K562 (cell line): ENCODE measurements around the gene SPDYE3. TPM values are rescaled to one million over a fixed set of nuclear protein-coding genes. Genes with fewer than 3 reads are reported as not detected.
A peak's percentile ranks its signal among the peaks of the same experiment; 100 is the strongest.
"Not testable (repeated sequence)": the region's sequence is repeated elsewhere in the genome, so short reads cannot be mapped to it uniquely, and the experiment has no call there.

Source experiments
- ATAC-seq: fragments of 200-7000 bp; cut with Tn5 transposase; 3 replicates; pipeline ENCODE4 v1.9.1; 2020; ENCODE audit warnings: moderate library complexity
- BruUV-seq: library from RNA; stranded (reverse); fragments of 400-500 nt; replicated peaks from 2 replicates; lab custom pipeline; 2021; lab: Mats Ljungman, UMichigan
- CTCF ChIA-PET: fragments of 300-600 bp; formaldehyde crosslinking; extraction: SDS; loops from one replicate; lab custom pipeline; 2021; ENCODE audit warnings: low intra/inter-chr PET ratio; lab: Yijun Ruan, JAX
- POLR2A ChIA-PET: fragments of 300-600, 350-650 bp; sonication (Branson Sonifier 250); formaldehyde crosslinking; extraction: SDS; loops from one replicate; lab custom pipeline; 2021; ENCODE audit warnings: antibody characterized with exemption, inconsistent platforms; lab: Yijun Ruan, JAX
- DNase-seq, 4 experiments: peaks; one replicate each; pipeline versions ENCODE4 v3.0.0 to v3.0.0-alpha.2; 2011 to 2018; ENCODE audit warnings: low spot score in 3 of 4, mixed read lengths in 3 of 4; ENCODE audit errors: extremely low read depth in 1 of 4
- FAIRE-seq: peaks from 2 replicates; lab custom pipeline; 2011; peaks lifted over from hg19 to GRCh38; lab: Jason Lieb, UNC
- H2AFZ ChIP-seq: 2 replicates; pipeline ENCODE4 v1.6.0; 2011; ENCODE audit warnings: low read depth, low read length, control low read depth, inconsistent platforms
- H3K27ac ChIP-seq: fragments of 200-600 bp; 3 replicates; pipeline ENCODE4 v1.8.0; 2011; ENCODE audit warnings: low read depth, mild to moderate bottlenecking, control low read depth, inconsistent platforms, low read length, moderate library complexity, mixed read lengths; ENCODE audit errors: extremely low read depth
- H3K27me3 ChIP-seq, 2 experiments: fragments of 300-600 bp in 1 of 2; 2 replicates in 1 of 2; 3 replicates in 1 of 2; pipeline versions ENCODE4 v1.6.0 to v1.8.0; 2011; ENCODE audit warnings: inconsistent platforms in 2 of 2, low read length in 2 of 2, mild to moderate bottlenecking in 1 of 2, mixed read lengths in 1 of 2, moderate library complexity in 1 of 2; ENCODE audit not compliant: control insufficient read depth in 2 of 2, insufficient read depth in 2 of 2
- H3K36me3 ChIP-seq: fragments of 300-600 bp; 3 replicates; pipeline ENCODE4 v1.8.0; 2011; ENCODE audit warnings: mild to moderate bottlenecking, low read length, inconsistent platforms; ENCODE audit not compliant: control insufficient read depth, insufficient read depth
- H3K4me1 ChIP-seq, 2 experiments: fragments of 200-600 bp in 1 of 2; replicated peaks in 1 of 2; 2 replicates in 1 of 2; 3 replicates in 1 of 2; pipeline versions ENCODE4 v1.5.1 to v1.8.0; 2011; ENCODE audit warnings: inconsistent platforms in 2 of 2, low read length in 2 of 2, mild to moderate bottlenecking in 1 of 2, mixed read lengths in 1 of 2, moderate library complexity in 1 of 2; ENCODE audit not compliant: control insufficient read depth in 2 of 2, insufficient read depth in 2 of 2
- H3K4me2 ChIP-seq: 2 replicates; pipeline ENCODE4 v1.6.1; 2011; ENCODE audit warnings: low read length, control low read depth, inconsistent platforms, mixed read lengths; ENCODE audit not compliant: insufficient read depth
- H3K4me3 ChIP-seq: fragments of 200-600 bp; sonication (generic), shearing (Covaris generic); 2 replicates; pipeline ENCODE4 v1.5.1; 2016; ENCODE audit warnings: control low read depth, inconsistent platforms
- H3K79me2 ChIP-seq: fragments of 200-600 bp; 3 replicates; pipeline ENCODE4 v1.8.0; 2011; ENCODE audit warnings: low read length, inconsistent platforms; ENCODE audit not compliant: control insufficient read depth, insufficient read depth
- H3K9ac ChIP-seq, 2 experiments: 2 replicates each; pipeline versions ENCODE4 v1.6.0 to v1.6.1; 2011; ENCODE audit warnings: low read depth in 2 of 2, low read length in 2 of 2, control low read depth in 1 of 2, inconsistent platforms in 1 of 2, mild to moderate bottlenecking in 1 of 2, mixed read lengths in 1 of 2; ENCODE audit not compliant: insufficient read depth in 1 of 2
- H3K9me1 ChIP-seq: one replicate; pipeline ENCODE4 v1.6.0; 2011; ENCODE audit warnings: inconsistent platforms, mild to moderate bottlenecking, low read length, moderate library complexity; ENCODE audit not compliant: control insufficient read depth, insufficient read depth
- H3K9me3 ChIP-seq: replicated peaks from 2 replicates; pipeline ENCODE4 v1.5.1; 2011; ENCODE audit warnings: low read depth, low read length, inconsistent platforms; ENCODE audit not compliant: control insufficient read depth, insufficient read depth
- H4K20me1 ChIP-seq: replicated peaks from 2 replicates; pipeline ENCODE4 v1.6.1; 2011; ENCODE audit warnings: low read length, inconsistent platforms, mixed read lengths; ENCODE audit not compliant: control insufficient read depth, insufficient read depth
- RAD21 ChIP-seq, 2 experiments: fragments of 250-450 bp in 1 of 2; fragments of 450-650 bp in 1 of 2; sonication (Bioruptor Pico) in 1 of 2; formaldehyde crosslinking in 1 of 2; IDR thresholded peaks in 1 of 2; conservative IDR thresholded peaks in 1 of 2; 2 replicates each; pipeline versions ENCODE4 v1.4.0 to v1.8.0; 2020 to 2022; ENCODE audit warnings: mild to moderate bottlenecking in 2 of 2, moderate library complexity in 1 of 2
- TGIF2 ChIP-seq: sonication (generic); formaldehyde crosslinking; IDR thresholded peaks from 2 replicates; pipeline ENCODE4 v1.8.1; 2022; ENCODE audit warnings: mild to moderate bottlenecking, missing genetic modification reagents, moderate library complexity
- ZNF764 ChIP-seq: fragments of 250-450 bp; sonication (Bioruptor Pico); IDR thresholded peaks from 2 replicates; pipeline ENCODE4 v1.4.0; 2020; ENCODE audit warnings: low read depth, mild to moderate bottlenecking, moderate library complexity
- ZSCAN32 ChIP-seq: fragments of 450-650 bp; formaldehyde crosslinking; IDR thresholded peaks from 2 replicates; pipeline ENCODE4 v1.4.0; 2020; ENCODE audit warnings: mild to moderate bottlenecking, moderate library complexity
- WGBS: fragments of 100-300 bp; shearing (Covaris generic); methylation state at CpG from one replicate; pipeline ENCODE4 v1.1.6; 2016; ENCODE audit warnings: low coverage, mixed read lengths; ENCODE audit not compliant: insufficient coverage; ENCODE audit errors: missing lambda C conversion rate; 5-methylcytosine and 5-hydroxymethylcytosine counted together
- in situ Hi-C: fragments of 300-500 bp; cut with MboI; formaldehyde crosslinking; loops from 4 replicates; pipeline ENCODE4 v1.15.0; 2018; ENCODE audit warnings: inconsistent platforms, mixed read lengths
- intact Hi-C: fragments of 100-400 bp; cut with micrococcal nuclease; formaldehyde crosslinking; loops from 2 replicates; pipeline ENCODE4 v1.14.2; 2022
- polyA plus RNA-seq, 8 experiments: library from polyadenylated mRNA; depleted of rRNA in 4 of 8; stranded (reverse) in 5 of 8; unstranded in 3 of 8; fragments of >200 nt; fragmentation: Nextera tagmentation in 2 of 8; fragmentation: Illumina TruSeq in 1 of 8; extraction: Ambion mirVana in 2 of 8; extraction: Trizol in 1 of 8; gene quantifications; 2 replicates each; pipeline versions ENCODE4 v1.2.1 to v1.2.3, GENCODE V29; 2011 to 2014; ENCODE audit warnings: inconsistent platforms in 1 of 8, missing spikeins in 1 of 8
- total RNA-seq, 7 experiments: library from RNA; depleted of rRNA in 6 of 7; stranded (reverse); fragments of >200 nt in 6 of 7; fragmentation: Illumina TruSeq in 2 of 7; extraction: Trizol in 2 of 7; gene quantifications; 2 replicates each; pipeline versions ENCODE4 v1.2.1 to v1.2.3, GENCODE V29; 2011 to 2021; ENCODE audit warnings: low replicate concordance in 1 of 7
- TF ChIP-seq, protein P1 (sequence below): IDR thresholded peaks from 2 replicates; pipeline ENCODE4 v1.6.1; 2016; ENCODE audit warnings: missing genetic modification characterization, missing compliant biosample characterization
- TF ChIP-seq, protein P2 (sequence below): fragments of 450-650 bp; IDR thresholded peaks from 2 replicates; pipeline ENCODE4 v1.6.1; 2018; ENCODE audit warnings: mild to moderate bottlenecking, low read depth; ENCODE audit not compliant: partially characterized antibody
- TF ChIP-seq, protein P3 (sequence below): fragments of 450-650 bp; IDR thresholded peaks from 2 replicates; pipeline ENCODE4 v1.6.1; 2016
- TF ChIP-seq, protein P4 (sequence below): fragments of 450-650 bp; IDR thresholded peaks from 2 replicates; pipeline ENCODE4 v1.6.1; 2017; ENCODE audit warnings: mild to moderate bottlenecking, moderate library complexity

Gene SPDYE3
- total and polyA plus RNA-seq, 9 of the 15 experiments (the other 6 are each of a cell fraction or from before 2014, with no cell fraction given): 0.04 to 3.3 (median 1.2) TPM; not detected in 6

- Histone ChIP-seq H3K4me3 (no peak overlapping the region), H3K9me3 (no peaks in the 10 kb centered on the region), H3K9ac (no peak overlapping the region), H3K4me2 (no peak overlapping the region), H3K79me2 (no peaks in the 10 kb centered on the region), H3K27ac (no peak overlapping the region), H4K20me1 (no peaks in the 10 kb centered on the region), H3K4me1 (peaks cover 6 to 25% of the 10 kb centered on the region in 2 experiments; a peak in 4 of 5 replicates), H3K36me3 (no peaks in the 10 kb centered on the region), H3K9me1 (no peaks in the 10 kb centered on the region), H3K27me3 (no peaks in the 10 kb centered on the region), H2AFZ (no peak overlapping the region)
- TF ChIP-seq ZNF764 (no peak), RAD21 (CRISPR knock-in tag; conservative IDR thresholded peaks at IDR 0.05 in 1 of 2, IDR thresholded peaks at IDR 0.05 in 1 of 2) (no peak), TGIF2 (CRISPR knock-in tag) (no peak), ZSCAN32 (CRISPR knock-in tag) (no peak)
- TF ChIP-seq, protein P1, sequence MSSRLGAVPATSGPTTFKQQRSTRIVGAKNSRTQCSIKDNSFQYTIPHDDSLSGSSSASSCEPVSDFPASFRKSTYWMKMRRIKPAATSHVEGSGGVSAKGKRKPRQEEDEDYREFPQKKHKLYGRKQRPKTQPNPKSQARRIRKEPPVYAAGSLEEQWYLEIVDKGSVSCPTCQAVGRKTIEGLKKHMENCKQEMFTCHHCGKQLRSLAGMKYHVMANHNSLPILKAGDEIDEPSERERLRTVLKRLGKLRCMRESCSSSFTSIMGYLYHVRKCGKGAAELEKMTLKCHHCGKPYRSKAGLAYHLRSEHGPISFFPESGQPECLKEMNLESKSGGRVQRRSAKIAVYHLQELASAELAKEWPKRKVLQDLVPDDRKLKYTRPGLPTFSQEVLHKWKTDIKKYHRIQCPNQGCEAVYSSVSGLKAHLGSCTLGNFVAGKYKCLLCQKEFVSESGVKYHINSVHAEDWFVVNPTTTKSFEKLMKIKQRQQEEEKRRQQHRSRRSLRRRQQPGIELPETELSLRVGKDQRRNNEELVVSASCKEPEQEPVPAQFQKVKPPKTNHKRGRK (tag): peak; percentile 60; the same call in 1 of the 2 replicates
- TF ChIP-seq, protein P2, sequence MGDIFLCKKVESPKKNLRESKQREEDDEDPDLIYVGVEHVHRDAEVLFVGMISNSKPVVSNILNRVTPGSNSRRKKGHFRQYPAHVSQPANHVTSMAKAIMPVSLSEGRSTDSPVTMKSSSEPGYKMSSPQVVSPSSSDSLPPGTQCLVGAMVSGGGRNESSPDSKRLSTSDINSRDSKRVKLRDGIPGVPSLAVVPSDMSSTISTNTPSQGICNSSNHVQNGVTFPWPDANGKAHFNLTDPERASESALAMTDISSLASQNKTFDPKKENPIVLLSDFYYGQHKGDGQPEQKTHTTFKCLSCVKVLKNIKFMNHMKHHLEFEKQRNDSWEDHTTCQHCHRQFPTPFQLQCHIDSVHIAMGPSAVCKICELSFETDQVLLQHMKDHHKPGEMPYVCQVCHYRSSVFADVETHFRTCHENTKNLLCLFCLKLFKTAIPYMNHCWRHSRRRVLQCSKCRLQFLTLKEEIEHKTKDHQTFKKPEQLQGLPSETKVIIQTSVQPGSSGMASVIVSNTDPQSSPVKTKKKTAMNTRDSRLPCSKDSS: no peak
- TF ChIP-seq, protein P3, sequence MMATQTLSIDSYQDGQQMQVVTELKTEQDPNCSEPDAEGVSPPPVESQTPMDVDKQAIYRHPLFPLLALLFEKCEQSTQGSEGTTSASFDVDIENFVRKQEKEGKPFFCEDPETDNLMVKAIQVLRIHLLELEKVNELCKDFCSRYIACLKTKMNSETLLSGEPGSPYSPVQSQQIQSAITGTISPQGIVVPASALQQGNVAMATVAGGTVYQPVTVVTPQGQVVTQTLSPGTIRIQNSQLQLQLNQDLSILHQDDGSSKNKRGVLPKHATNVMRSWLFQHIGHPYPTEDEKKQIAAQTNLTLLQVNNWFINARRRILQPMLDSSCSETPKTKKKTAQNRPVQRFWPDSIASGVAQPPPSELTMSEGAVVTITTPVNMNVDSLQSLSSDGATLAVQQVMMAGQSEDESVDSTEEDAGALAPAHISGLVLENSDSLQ: no peak
- TF ChIP-seq, protein P4, sequence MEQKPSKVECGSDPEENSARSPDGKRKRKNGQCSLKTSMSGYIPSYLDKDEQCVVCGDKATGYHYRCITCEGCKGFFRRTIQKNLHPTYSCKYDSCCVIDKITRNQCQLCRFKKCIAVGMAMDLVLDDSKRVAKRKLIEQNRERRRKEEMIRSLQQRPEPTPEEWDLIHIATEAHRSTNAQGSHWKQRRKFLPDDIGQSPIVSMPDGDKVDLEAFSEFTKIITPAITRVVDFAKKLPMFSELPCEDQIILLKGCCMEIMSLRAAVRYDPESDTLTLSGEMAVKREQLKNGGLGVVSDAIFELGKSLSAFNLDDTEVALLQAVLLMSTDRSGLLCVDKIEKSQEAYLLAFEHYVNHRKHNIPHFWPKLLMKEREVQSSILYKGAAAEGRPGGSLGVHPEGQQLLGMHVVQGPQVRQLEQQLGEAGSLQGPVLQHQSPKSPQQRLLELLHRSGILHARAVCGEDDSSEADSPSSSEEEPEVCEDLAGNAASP: no peak
- ChIA-PET POLR2A (interaction anchor here (0.6 to 1.2 kb wide), 2 partner anchors 9 to 13 kb away, joined by 3 read pairs; no protein-coding TSS in a partner anchor), CTCF (no interaction called here)
- BruUV-seq: no TSS peak
- DNase-seq (no peak), FAIRE-seq (no peak), ATAC-seq (no peak)
- 63% methylated on average over 1 of the region's 1 CpG for WGBS
- intact Hi-C loops (no loop called here), in situ Hi-C loops (no loop called here)
Measured at GRCh38 chr7:100275120-100275519, 32.4 kb upstream of the SPDYE3 start.

DNA sequence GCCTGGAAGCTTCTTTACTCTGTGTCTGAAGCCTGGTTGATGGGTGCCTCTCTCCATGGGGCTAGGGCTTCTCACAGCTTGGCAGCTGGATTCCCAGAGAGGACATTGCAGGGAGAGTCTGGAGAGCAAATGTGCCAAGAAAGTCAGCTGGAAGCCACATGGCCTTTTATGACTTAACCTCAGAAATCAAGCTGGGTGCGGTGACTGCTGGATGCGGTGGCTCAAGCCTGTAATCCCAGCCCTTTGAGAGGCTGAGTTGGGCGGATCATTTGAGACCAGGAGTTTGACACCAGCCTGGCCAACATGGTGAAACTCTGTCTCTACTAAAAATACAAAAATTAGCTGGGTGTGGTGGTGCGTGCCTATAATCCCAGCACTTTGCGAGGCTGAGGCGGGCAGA, 31.4 kb upstream of the SPDYE3 start:
- in situ Hi-C loops, H3K27me3 ChIP-seq, intact Hi-C loops, H4K20me1 ChIP-seq, DNase-seq, CTCF ChIA-PET, H3K9me1 ChIP-seq, H2AFZ ChIP-seq, FAIRE-seq, H3K79me2 ChIP-seq, ATAC-seq, H3K27ac ChIP-seq, H3K36me3 ChIP-seq, BruUV-seq, H3K9ac ChIP-seq, H3K4me3 ChIP-seq, H3K9me3 ChIP-seq, H3K4me2 ChIP-seq: not testable (repeated sequence)
- peaks cover 0 to 16% of the 10 kb centered on the region in 2 experiments; a peak in 3 of 5 replicates for H3K4me1 ChIP-seq
- POLR2A ChIA-PET: interaction anchor here (1.2 kb wide), 1 partner anchor 12 kb away, joined by 3 read pairs; no protein-coding TSS in a partner anchor
- 87% methylated on average over 6 of the region's 6 CpGs for WGBS
